ENCODE data around the gene GPR137C. TPM values are rescaled to one million over a fixed set of nuclear protein-coding genes. Genes with fewer than 3 reads are reported as not detected.

GPR137C gene
- total RNA-seq = 0.18 and 0.49 TPM in 2 replicates

GRCh38 chr14:52552063-52552988, at the start of gene GPR137C, which contains the start of gene TXNDC16:
Gene GPR137C, plus strand, starts transcription at chr14:52552836. Its CDS starts 312 bp downstream, at chr14:52553148.
Gene TXNDC16, minus strand, starts transcription at chr14:52552505. Its CDS starts 8,948 bp downstream, at chr14:52543557.

Other genes with a start within 250 kb of the GPR137C start
- 1.6 and 1.8 TPM in 2 replicates for gene PTGER2, start 238.5 kb upstream of the GPR137C start, total RNA-seq
- gene TXNDC16, start 331 bp upstream of the GPR137C start, total RNA-seq = 5.8 and 7.9 TPM in 2 replicates
- 122 and 123 TPM in 2 replicates for gene ERO1A, start 142.7 kb downstream of the GPR137C start, total RNA-seq
- gene PSMC6, start 154.4 kb downstream of the GPR137C start, total RNA-seq = 50.4 and 68.7 TPM in 2 replicates
- 16.1 and 18.0 TPM in 2 replicates for gene STYX, start 177.3 kb downstream of the GPR137C start, total RNA-seq
- gene GNPNAT1, start 238.8 kb downstream of the GPR137C start, total RNA-seq = 20.2 and 28.0 TPM in 2 replicates

All from cardiac atrium fibroblast (primary cell).